GM10248 (cell line): Measurements from ENCODE around the gene TMEM212.
"Not testable (repeated sequence)": the region's sequence is repeated elsewhere in the genome, so short reads cannot be mapped to it uniquely, and the experiment has no call there.

Experiments used
- CTCF ChIA-PET: fragments of 300-600 bp; sonication (Branson Sonifier 250); formaldehyde crosslinking; extraction: SDS; loops from one replicate; lab custom pipeline; 2021; ENCODE audit warnings: antibody characterized with exemption; lab: Yijun Ruan, JAX
- POLR2A ChIA-PET: fragments of 350-650 bp; sonication (Branson Sonifier 250); formaldehyde crosslinking; extraction: SDS; loops from one replicate; lab custom pipeline; 2020; ENCODE audit warnings: antibody characterized with exemption; lab: Yijun Ruan, JAX
- DNase-seq: peaks from one replicate; pipeline ENCODE4 v3.0.0; 2012; ENCODE audit errors: extremely low spot score
- CTCF ChIP-seq: IDR thresholded peaks from 2 replicates; pipeline ENCODE4 v1.5.1; 2012; ENCODE audit warnings: mild to moderate bottlenecking, low read depth; ENCODE audit errors: extremely low read depth, missing control alignments, control extremely low read depth

The TMEM212 gene

GRCh38 chr3:171812811-171813210, 30.3 kb upstream of the TMEM212 start:
- CTCF ChIA-PET: no interaction called here
- POLR2A ChIA-PET: no interaction called here
- DNase-seq: no peak
- TF ChIP-seq CTCF: no peak

DNA sequence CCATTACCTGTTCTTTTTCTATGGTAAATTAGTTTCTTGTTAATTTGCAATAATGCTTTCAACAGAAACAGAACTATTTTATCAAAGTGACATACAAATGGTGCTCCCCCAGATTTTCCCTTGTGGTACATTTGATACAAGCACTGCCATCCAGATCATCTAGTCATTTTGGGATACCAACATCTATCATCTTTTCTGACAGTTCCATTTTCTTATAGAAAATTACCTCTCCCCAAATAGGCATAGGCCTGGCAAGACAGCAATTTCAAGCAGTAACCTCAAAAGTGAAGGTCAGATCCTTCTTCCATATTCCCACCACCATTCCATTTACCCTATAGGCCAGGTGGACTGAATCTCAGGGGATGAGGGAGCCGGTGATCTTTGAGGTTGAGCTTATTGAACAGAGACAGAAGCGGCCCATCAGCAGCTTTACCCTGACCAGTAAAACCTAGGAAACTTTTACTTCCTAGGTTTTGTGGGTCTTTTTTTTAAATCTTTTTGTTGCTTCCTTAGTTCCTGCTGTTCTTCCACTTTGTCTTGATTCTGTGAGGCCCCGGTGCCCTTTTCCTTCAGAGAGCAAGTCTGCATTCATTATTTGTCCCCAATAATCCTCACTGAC, 29.8 kb upstream of the TMEM212 start:
- DNase-seq: no peak
- POLR2A ChIA-PET: no interaction called here
- TF ChIP-seq CTCF: no peak
- CTCF ChIA-PET: interaction anchor here (1.1 kb wide), 1 partner anchor 17 kb away, joined by 4 read pairs; no protein-coding TSS in a partner anchor

GRCh38 chr3:171813897-171814460, 29.2 kb upstream of the TMEM212 start:
- ChIA-PET CTCF (interaction anchor here (0.7 to 1.1 kb wide), 2 partner anchors 16 to 25 kb away, joined by 3 to 4 read pairs; no protein-coding TSS in a partner anchor), POLR2A (no interaction called here)
- TF ChIP-seq CTCF: no peak
- peak; percentile 25 for DNase-seq

DNA sequence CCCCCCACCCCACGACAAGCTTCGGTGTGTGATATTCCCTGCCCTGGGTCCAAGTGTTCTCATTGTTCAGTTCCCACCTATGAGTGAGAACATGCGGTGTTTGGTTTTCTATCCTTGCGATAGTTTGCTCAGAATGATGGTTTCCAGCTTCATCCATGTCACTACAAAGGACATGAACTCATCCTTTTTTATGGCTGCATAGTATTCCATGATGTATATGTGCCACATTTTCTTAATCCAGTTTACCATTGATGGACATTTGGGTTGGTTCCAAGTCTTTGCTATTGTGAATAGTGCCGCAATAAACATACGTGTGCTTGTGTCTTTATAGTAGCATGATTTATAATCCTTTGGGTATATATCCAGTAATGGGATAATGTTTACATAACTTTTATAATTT, 28.5 kb upstream of the TMEM212 start:
- POLR2A ChIA-PET, DNase-seq: not testable (repeated sequence)
- CTCF ChIA-PET: interaction anchor here (0.7 to 1.1 kb wide), 2 partner anchors 16 to 26 kb away, joined by 3 to 4 read pairs; no protein-coding TSS in a partner anchor

- ChIA-PET CTCF (no interaction called here), POLR2A (no interaction called here)
- no peak for DNase-seq
- TF ChIP-seq CTCF: no peak
Measured at GRCh38 chr3:171815973-171816595, 27.1 kb upstream of the TMEM212 start.

DNA sequence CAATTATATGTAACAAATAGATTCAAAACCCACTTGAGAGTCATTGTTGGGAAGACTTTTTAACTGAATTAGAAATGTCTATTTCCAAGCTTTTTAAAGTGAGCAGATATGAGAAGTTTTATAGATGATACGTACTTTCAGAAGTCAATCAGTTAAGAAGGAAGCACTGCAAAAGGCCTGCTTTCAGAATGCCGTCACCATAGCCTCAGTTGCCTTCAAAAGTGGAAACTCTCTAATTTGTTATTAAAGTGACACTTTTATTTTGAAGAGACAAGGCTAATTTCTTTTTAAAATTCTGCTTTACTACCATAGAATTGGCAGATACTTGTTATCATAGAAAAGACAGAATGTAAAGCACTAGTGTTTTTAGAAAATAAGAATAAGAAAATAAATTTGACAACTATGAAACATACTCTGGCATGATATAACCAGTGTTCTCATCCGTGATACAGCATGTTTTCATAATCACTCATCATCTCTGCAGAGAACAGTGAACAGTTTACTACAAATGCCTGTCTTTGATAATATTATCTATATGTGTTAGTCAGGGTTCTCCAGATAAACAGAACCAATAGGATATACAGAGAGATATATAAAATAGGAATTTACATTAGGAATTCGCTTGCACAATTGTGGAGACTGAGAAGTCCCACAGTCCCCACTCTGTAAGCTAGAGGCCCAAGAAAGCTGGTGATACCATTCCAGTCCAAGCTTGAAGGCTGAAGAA, 25.9 kb upstream of the TMEM212 start:
- ChIA-PET POLR2A (no interaction called here), CTCF (interaction anchor here (0.6 to 2.1 kb wide), 5 partner anchors 11 to 68 kb away, joined by 3 to 7 read pairs (median 3); no protein-coding TSS in a partner anchor)
- DNase-seq: no peak
- no peak for TF ChIP-seq CTCF

GRCh38 chr3:171821044-171821443, 22.1 kb upstream of the TMEM212 start:
- CTCF ChIA-PET: interaction anchor here (1.3 kb wide), 1 partner anchor 19 kb away, joined by 3 read pairs; no protein-coding TSS in a partner anchor
- POLR2A ChIA-PET: no interaction called here
- TF ChIP-seq CTCF: no peak
- no peak for DNase-seq
